Measurements from ENCODE around the gene ZNF844. TPM values are rescaled to one million over a fixed set of nuclear protein-coding genes. Genes with fewer than 3 reads are reported as not detected.

ZNF844 gene
- total RNA-seq, 2 donors from 2014 or later = 10.3 to 17.9 TPM

GRCh38 chr19:12117201-12117970 lies 52.9 kb downstream of the ZNF844 start:
- H3K9me3 Mint-ChIP-seq = peaks cover 55% of the 10 kb centered on the region

GRCh38 chr19:12126707-12127106 lies 62.2 kb downstream of the ZNF844 start:
- Histone ChIP-seq H3K9me3 (ENCODE audit: control insufficient read depth, low read length) (peaks cover 23% of the 10 kb centered on the region), H3K4me1 (ENCODE audit: control insufficient read depth, insufficient read depth, low read length) (no peaks in the 10 kb centered on the region), H3K9ac (ENCODE audit: extremely low read depth, low read length, poor library complexity, severe bottlenecking) (no peak overlapping the region), H3K4me3 (ENCODE audit: low read length) (no peak overlapping the region), H3K27ac (ENCODE audit: low read depth, low read length) (no peak overlapping the region), H3K36me3 (ENCODE audit: control insufficient read depth, insufficient read depth, low read length) (peaks cover 17% of the 10 kb centered on the region), H3K27me3 (ENCODE audit: control insufficient read depth, insufficient read depth, low read length, poor library complexity, severe bottlenecking) (no peaks in the 10 kb centered on the region)
- peak; percentile 77 for TF ChIP-seq CTCF (conservative IDR thresholded peaks at IDR 0.05)
- 71% methylated on average over 1 of the region's 2 CpGs; no CpG with 5 or more reads in 1 of the 2 experiments for WGBS, 2 experiments (ENCODE audit: insufficient coverage in 1 of 2, insufficient read length in 1 of 2)
- Mint-ChIP-seq H3K4me3 (no peak overlapping the region), H3K36me3 (ENCODE audit: low read depth) (peaks cover 30% of the 10 kb centered on the region), H3K4me1 (no peaks in the 10 kb centered on the region), H3K27me3 (ENCODE audit: insufficient read depth) (no peaks in the 10 kb centered on the region), H3K27ac (no peak overlapping the region), H3K9me3 (peaks cover 49% of the 10 kb centered on the region)
- peak; percentile 53 for DNase-seq

More at GRCh38 chr19:12117201-12117970, 52.9 kb downstream of the ZNF844 start:
- DNase-seq = no peak
- Histone ChIP-seq H3K27me3 (ENCODE audit: control insufficient read depth, insufficient read depth, low read length, poor library complexity, severe bottlenecking) (no peaks in the 10 kb centered on the region), H3K4me1 (ENCODE audit: control insufficient read depth, insufficient read depth, low read length) (no peaks in the 10 kb centered on the region), H3K36me3 (ENCODE audit: control insufficient read depth, insufficient read depth, low read length) (peaks cover 21% of the 10 kb centered on the region), H3K9ac (ENCODE audit: extremely low read depth, low read length, poor library complexity, severe bottlenecking) (no peak overlapping the region), H3K27ac (ENCODE audit: low read depth, low read length) (no peak overlapping the region), H3K9me3 (ENCODE audit: control insufficient read depth, low read length) (peaks cover 22% of the 10 kb centered on the region), H3K4me3 (ENCODE audit: low read length) (no peak overlapping the region)
- WGBS, 2 experiments (ENCODE audit: insufficient coverage in 1 of 2, insufficient read length in 1 of 2) = 92 to 95% methylated on average over 9 to 33 of the region's 33 CpGs
- Mint-ChIP-seq H3K4me3 (no peak overlapping the region), H3K27me3 (ENCODE audit: insufficient read depth) (no peaks in the 10 kb centered on the region), H3K4me1 (no peaks in the 10 kb centered on the region), H3K36me3 (ENCODE audit: low read depth) (peaks cover 37% of the 10 kb centered on the region), H3K27ac (no peak overlapping the region)
- no peak for TF ChIP-seq CTCF (conservative IDR thresholded peaks at IDR 0.05)

Other genes with a start within 250 kb of the ZNF844 start
- gene ZNF439, start 216.0 kb upstream of the ZNF844 start, total RNA-seq = 1 to 10 TPM in 1 of 2 donors, under 1 TPM in 1; 0.38 to 1.4 TPM
- gene ZNF69, start 176.9 kb upstream of the ZNF844 start, total RNA-seq = 10 to 100 TPM; 24.6 to 28.8 TPM
- 10 to 100 TPM; 11.6 to 19.2 TPM for gene ZNF700, start 139.6 kb upstream of the ZNF844 start, total RNA-seq
- gene ZNF763, start 99.7 kb upstream of the ZNF844 start, total RNA-seq = 1 to 10 TPM; 4.4 to 5.0 TPM
- gene ZNF433, start 29.1 kb upstream of the ZNF844 start, total RNA-seq = 1 to 10 TPM; 3.9 to 7.9 TPM
- gene ZNF878, start 11.8 kb upstream of the ZNF844 start, total RNA-seq = 1 to 10 TPM; 1.6 to 3.7 TPM
- 10 to 100 TPM; 10.2 to 10.6 TPM for gene ZNF20, start 75.6 kb downstream of the ZNF844 start, total RNA-seq
- 10 to 100 TPM; 30.2 to 40.0 TPM for gene ZNF625, start 92.0 kb downstream of the ZNF844 start, total RNA-seq
- gene ZNF136, start 98.4 kb downstream of the ZNF844 start, total RNA-seq = 10 to 100 TPM in 1 of 2 donors, 1 to 10 TPM in 1; 9.2 to 16.2 TPM
- gene ZNF44, start 230.2 kb downstream of the ZNF844 start, total RNA-seq = 1 to 10 TPM; 9.5 TPM

Measured in endodermal cell (in vitro differentiated cells).